LNCAP (cell line): ENCODE measurements around the gene MED27.

Experiments
- TF ChIP-seq, protein P1 (sequence below): fragments of 450-650 bp; IDR thresholded peaks from 2 replicates; pipeline ENCODE4 v1.5.1; 2017; ENCODE audit warnings: mild to moderate bottlenecking

The MED27 gene

GRCh38 chr9:132094314-132094791, 14.7 kb upstream of the MED27 start:
- TF ChIP-seq, protein P1, sequence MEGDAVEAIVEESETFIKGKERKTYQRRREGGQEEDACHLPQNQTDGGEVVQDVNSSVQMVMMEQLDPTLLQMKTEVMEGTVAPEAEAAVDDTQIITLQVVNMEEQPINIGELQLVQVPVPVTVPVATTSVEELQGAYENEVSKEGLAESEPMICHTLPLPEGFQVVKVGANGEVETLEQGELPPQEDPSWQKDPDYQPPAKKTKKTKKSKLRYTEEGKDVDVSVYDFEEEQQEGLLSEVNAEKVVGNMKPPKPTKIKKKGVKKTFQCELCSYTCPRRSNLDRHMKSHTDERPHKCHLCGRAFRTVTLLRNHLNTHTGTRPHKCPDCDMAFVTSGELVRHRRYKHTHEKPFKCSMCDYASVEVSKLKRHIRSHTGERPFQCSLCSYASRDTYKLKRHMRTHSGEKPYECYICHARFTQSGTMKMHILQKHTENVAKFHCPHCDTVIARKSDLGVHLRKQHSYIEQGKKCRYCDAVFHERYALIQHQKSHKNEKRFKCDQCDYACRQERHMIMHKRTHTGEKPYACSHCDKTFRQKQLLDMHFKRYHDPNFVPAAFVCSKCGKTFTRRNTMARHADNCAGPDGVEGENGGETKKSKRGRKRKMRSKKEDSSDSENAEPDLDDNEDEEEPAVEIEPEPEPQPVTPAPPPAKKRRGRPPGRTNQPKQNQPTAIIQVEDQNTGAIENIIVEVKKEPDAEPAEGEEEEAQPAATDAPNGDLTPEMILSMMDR, result no peak

DNA sequence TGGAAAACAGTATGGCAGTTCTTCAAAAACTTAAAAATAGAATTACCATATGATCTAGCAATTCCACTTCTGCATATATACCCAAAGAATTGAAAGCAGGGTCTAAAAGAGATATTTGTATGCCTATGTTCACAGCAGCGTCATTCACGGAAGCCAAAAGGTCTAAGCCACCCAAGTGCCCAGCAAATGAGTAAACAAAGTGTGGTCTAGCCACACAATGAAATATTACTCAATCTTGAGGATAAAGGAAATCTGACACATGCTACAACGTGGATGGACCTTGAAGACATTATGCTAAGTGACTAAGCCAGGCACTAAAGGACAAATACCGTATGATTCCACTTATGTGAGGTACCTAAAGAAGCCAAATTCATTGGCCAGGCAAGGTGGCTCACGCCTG, 11.1 kb upstream of the MED27 start:
- TF ChIP-seq, protein P1, result no peak

GRCh38 chr9:132087438-132088030, 7.9 kb upstream of the MED27 start:
- TF ChIP-seq, protein P1, result no peak

DNA sequence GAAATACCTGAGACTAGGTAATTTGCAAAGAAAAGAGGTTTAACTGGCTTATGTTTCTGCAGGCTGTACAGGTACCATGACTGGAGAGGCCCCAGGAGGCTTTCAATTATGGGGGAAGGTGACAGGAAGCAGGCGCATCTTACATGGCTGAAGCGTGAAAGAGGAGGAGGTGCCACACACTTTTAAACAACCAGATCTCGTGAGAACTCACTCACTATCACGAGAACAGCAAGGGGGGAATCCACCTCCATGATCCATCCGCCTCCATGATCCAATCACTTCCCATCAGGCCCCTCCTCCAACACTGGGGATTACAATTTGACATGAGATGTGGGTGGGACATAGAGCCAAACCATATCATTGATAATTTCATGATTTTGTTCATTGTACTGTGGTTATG, 2.5 kb upstream of the MED27 start:
- TF ChIP-seq, protein P1, result no peak

DNA sequence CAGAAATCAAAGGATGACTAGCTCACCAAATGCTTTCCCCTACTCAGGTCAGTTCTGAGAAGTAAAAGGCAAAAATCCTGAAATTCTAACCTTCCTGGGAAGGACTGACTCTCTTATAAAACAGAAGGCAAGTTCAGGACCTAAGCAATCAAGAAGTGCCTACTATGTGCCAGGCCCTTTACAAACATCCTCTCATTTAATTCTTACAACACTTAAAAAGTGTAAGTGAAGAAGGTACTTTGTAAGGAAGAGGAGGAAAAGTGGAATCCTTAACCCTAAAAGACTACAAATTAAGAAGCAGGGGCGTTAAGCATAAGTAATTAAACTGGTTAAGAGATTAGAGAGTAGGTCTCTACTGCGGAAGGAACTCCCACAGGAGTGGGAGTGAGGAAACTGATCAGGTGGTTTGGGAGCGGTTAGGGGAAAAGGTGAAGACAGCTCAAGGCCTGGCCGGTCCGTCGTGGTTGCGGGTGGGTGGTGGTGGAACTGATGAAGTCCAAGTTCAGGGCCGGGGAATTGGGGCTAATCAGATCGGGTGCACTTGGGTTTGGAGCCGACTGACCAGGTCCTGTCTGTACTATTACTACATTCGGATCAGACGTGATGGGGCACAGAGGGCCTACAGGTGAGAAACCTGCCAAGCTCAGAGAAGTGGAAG, 839 bp downstream of the MED27 start:
- TF ChIP-seq, protein P1, result no peak

GRCh38 chr9:132077881-132078698, 1.6 kb downstream of the MED27 start:
- TF ChIP-seq, protein P1, result no peak

DNA sequence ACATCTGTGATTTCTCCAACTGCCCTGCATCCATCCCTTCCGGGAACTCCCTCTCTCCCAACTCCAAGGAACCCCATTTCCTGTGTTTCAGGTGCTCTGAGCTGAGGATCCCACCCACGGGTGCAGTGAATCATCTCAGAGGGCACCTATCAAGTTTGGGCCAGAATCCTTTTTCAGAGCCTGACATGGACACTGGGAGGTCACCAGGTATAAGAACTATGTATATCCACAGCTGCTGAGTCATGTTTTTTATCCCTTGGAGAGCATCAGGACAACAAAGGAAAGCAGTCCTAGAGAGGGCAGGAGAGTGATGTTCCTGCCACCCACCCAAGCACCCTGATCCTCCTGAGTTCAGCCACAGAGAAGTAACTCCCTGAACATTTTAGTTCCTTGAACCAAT, 3.8 kb downstream of the MED27 start:
- TF ChIP-seq, protein P1, result no peak
